ENCODE data around the gene MKLN1. TPM values are rescaled to one million over a fixed set of nuclear protein-coding genes. Genes with fewer than 3 reads are reported as not detected.

Gene MKLN1
- total and polyA plus RNA-seq, 2 of the 13 experiments (the other 11 are each of a cell fraction or from before 2014, with no cell fraction given) = 33.6 to 43.5 TPM

GRCh38 chr7:131327049-131327625 lies 539 bp upstream of the MKLN1 start (continued):
- TF ChIP-seq SAP130 (CRISPR knock-in tag; IDR thresholded peaks at IDR 0.05; ENCODE audit: low read depth) (no peak), DZIP1 (CRISPR knock-in tag; IDR thresholded peaks at IDR 0.05) (no peak), HMGA1 (CRISPR knock-in tag; conservative IDR thresholded peaks at IDR 0.05) (no peak), ZNF33A (CRISPR knock-in tag; IDR thresholded peaks at IDR 0.05; ENCODE audit: borderline replicate concordance) (0 out of 2 replicates have a peak, but pooled peaks have one; percentile 23), ZBTB10 (CRISPR knock-in tag; IDR thresholded peaks at IDR 0.05; ENCODE audit: borderline replicate concordance) (no peak), CREB1 (IDR thresholded peaks at IDR 0.05) (peak; percentile 22; the same call in 1 of the 2 replicates), CREB1 (CRISPR knock-in tag; IDR thresholded peaks at IDR 0.05) (no peak), ZNF703 (CRISPR knock-in tag; IDR thresholded peaks at IDR 0.05; ENCODE audit: borderline replicate concordance) (0 out of 2 replicates have a peak, but pooled peaks have one; percentile 3), POLR2AphosphoS5 (IDR thresholded peaks at IDR 0.05; ENCODE audit: low read depth, low read length) (no peak; the same call in 1 of the 2 replicates), ZBTB14 (CRISPR knock-in tag; IDR thresholded peaks at IDR 0.05) (0 out of 2 replicates have a peak, but pooled peaks have one; percentile 11), SATB2 (CRISPR knock-in tag; IDR thresholded peaks at IDR 0.05) (no peak), ZBTB42 (CRISPR knock-in tag; IDR thresholded peaks at IDR 0.05) (no peak), GLMP (CRISPR knock-in tag; IDR thresholded peaks at IDR 0.05; ENCODE audit: borderline replicate concordance) (no peak), PRPF4 (IDR thresholded peaks at IDR 0.05; ENCODE audit: low read depth, low read length, poor library complexity, severe bottlenecking) (no peak), ZKSCAN8 (CRISPR knock-in tag; IDR thresholded peaks at IDR 0.05; ENCODE audit: borderline replicate concordance) (no peak), ZNF501 (CRISPR knock-in tag; IDR thresholded peaks at IDR 0.05) (no peak; the same call in 1 of the 2 replicates), ZBTB38 (CRISPR knock-in tag; IDR thresholded peaks at IDR 0.05) (no peak), PRMT3 (CRISPR knock-in tag; IDR thresholded peaks at IDR 0.05; ENCODE audit: borderline replicate concordance, low read depth) (no peak), SP5 (CRISPR knock-in tag; IDR thresholded peaks at IDR 0.05; ENCODE audit: borderline replicate concordance, low read depth) (no peak), IKZF5 (CRISPR knock-in tag; IDR thresholded peaks at IDR 0.05) (no peak), CBX2 (IDR thresholded peaks at IDR 0.05; ENCODE audit: low read depth, low read length) (no peak), CBX2 (CRISPR knock-in tag; IDR thresholded peaks at IDR 0.05; ENCODE audit: low read depth) (no peak)

Data from HepG2 (cell line).